HL-60 (cell line): ENCODE data around the gene EMC8.

Experiments
- DNase-seq, 2 experiments: peaks; one replicate each; pipeline ENCODE4 v3.0.0-alpha.2; 2010 to 2020; ENCODE audit warnings: low read depth in 1 of 2, low spot score in 1 of 2
- H3K27ac ChIP-seq: fragments of 250-450 bp; sonication (Bioruptor Pico); replicated peaks from 2 replicates; pipeline ENCODE4 v1.5.1; 2020; ENCODE audit warnings: mild to moderate bottlenecking, moderate library complexity
- H3K27me3 ChIP-seq: fragments of 250-450 bp; sonication (Bioruptor Pico); 2 replicates; pipeline ENCODE4 v1.5.1; 2021; ENCODE audit warnings: mild to moderate bottlenecking, moderate library complexity; ENCODE audit not compliant: insufficient read depth, poor library complexity, severe bottlenecking
- H3K4me3 ChIP-seq: replicated peaks from 2 replicates; pipeline ENCODE4 v1.5.1; 2011; ENCODE audit warnings: mild to moderate bottlenecking, control low read depth, low read length; ENCODE audit not compliant: insufficient read depth
- GABPA ChIP-seq: IDR thresholded peaks from 2 replicates; pipeline ENCODE4 v1.6.1; 2012; ENCODE audit warnings: low read depth
- POLR2AphosphoS5 ChIP-seq: IDR thresholded peaks from 2 replicates; pipeline ENCODE4 v1.6.1; 2012; ENCODE audit warnings: low read depth
- SPI1 ChIP-seq: IDR thresholded peaks from 2 replicates; pipeline ENCODE4 v1.6.1; 2012; ENCODE audit warnings: low read depth, mild to moderate bottlenecking, borderline replicate concordance
- TF ChIP-seq, protein P1 (sequence below): IDR thresholded peaks from one replicate; pipeline ENCODE4 v1.5.1; 2011; ENCODE audit warnings: low read length, control low read depth, inconsistent platforms; ENCODE audit not compliant: insufficient read depth
- TF ChIP-seq, protein P2 (sequence below): IDR thresholded peaks from 2 replicates; pipeline ENCODE4 v1.6.1; 2012; ENCODE audit warnings: low read depth; ENCODE audit not compliant: insufficient replicate concordance

The EMC8 gene

GRCh38 chr16:85840395-85840794 lies 41.1 kb upstream of the EMC8 start:
- TF ChIP-seq, protein P1, sequence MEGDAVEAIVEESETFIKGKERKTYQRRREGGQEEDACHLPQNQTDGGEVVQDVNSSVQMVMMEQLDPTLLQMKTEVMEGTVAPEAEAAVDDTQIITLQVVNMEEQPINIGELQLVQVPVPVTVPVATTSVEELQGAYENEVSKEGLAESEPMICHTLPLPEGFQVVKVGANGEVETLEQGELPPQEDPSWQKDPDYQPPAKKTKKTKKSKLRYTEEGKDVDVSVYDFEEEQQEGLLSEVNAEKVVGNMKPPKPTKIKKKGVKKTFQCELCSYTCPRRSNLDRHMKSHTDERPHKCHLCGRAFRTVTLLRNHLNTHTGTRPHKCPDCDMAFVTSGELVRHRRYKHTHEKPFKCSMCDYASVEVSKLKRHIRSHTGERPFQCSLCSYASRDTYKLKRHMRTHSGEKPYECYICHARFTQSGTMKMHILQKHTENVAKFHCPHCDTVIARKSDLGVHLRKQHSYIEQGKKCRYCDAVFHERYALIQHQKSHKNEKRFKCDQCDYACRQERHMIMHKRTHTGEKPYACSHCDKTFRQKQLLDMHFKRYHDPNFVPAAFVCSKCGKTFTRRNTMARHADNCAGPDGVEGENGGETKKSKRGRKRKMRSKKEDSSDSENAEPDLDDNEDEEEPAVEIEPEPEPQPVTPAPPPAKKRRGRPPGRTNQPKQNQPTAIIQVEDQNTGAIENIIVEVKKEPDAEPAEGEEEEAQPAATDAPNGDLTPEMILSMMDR, result no peak
- TF ChIP-seq, protein P2, sequence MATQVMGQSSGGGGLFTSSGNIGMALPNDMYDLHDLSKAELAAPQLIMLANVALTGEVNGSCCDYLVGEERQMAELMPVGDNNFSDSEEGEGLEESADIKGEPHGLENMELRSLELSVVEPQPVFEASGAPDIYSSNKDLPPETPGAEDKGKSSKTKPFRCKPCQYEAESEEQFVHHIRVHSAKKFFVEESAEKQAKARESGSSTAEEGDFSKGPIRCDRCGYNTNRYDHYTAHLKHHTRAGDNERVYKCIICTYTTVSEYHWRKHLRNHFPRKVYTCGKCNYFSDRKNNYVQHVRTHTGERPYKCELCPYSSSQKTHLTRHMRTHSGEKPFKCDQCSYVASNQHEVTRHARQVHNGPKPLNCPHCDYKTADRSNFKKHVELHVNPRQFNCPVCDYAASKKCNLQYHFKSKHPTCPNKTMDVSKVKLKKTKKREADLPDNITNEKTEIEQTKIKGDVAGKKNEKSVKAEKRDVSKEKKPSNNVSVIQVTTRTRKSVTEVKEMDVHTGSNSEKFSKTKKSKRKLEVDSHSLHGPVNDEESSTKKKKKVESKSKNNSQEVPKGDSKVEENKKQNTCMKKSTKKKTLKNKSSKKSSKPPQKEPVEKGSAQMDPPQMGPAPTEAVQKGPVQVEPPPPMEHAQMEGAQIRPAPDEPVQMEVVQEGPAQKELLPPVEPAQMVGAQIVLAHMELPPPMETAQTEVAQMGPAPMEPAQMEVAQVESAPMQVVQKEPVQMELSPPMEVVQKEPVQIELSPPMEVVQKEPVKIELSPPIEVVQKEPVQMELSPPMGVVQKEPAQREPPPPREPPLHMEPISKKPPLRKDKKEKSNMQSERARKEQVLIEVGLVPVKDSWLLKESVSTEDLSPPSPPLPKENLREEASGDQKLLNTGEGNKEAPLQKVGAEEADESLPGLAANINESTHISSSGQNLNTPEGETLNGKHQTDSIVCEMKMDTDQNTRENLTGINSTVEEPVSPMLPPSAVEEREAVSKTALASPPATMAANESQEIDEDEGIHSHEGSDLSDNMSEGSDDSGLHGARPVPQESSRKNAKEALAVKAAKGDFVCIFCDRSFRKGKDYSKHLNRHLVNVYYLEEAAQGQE, result no peak
- no peak for TF ChIP-seq GABPA
- TF ChIP-seq SPI1, result no peak
- no peak for TF ChIP-seq POLR2AphosphoS5
- Histone ChIP-seq H3K27me3 (no peaks in the 10 kb centered on the region), H3K4me3 (no peak overlapping the region), H3K27ac (no peak overlapping the region)
- no peak for DNase-seq

GRCh38 chr16:85839681-85840240 lies 40.4 kb upstream of the EMC8 start:
- no peak overlapping the region for H3K4me3 ChIP-seq
- TF ChIP-seq POLR2AphosphoS5, result no peak
- TF ChIP-seq, protein P2, result no peak
- no peak for TF ChIP-seq GABPA
- TF ChIP-seq SPI1, result no peak
- TF ChIP-seq, protein P1, result no peak
- no peaks in the 10 kb centered on the region for H3K27me3 ChIP-seq
- no peak for DNase-seq
- H3K27ac ChIP-seq, result no peak overlapping the region

- H3K4me3 ChIP-seq, result no peak overlapping the region
- TF ChIP-seq POLR2AphosphoS5, result no peak
- no peak for TF ChIP-seq GABPA
- no peak for TF ChIP-seq SPI1
- TF ChIP-seq, protein P2, result no peak
- TF ChIP-seq, protein P1, result no peak
- H3K27ac ChIP-seq, result no peak overlapping the region
- no peak for DNase-seq
- H3K27me3 ChIP-seq, result no peaks in the 10 kb centered on the region
Measured at GRCh38 chr16:85838876-85839585, 39.7 kb upstream of the EMC8 start.
